Left ventricle myocardium inferior (tissue), 1 donor: ENCODE data around the gene ARHGAP24. TPM values are rescaled to one million over a fixed set of nuclear protein-coding genes. Genes with fewer than 3 reads are reported as not detected.
"Not testable (repeated sequence)": the region's sequence is repeated elsewhere in the genome, so short reads cannot be mapped to it uniquely, and the experiment has no call there.

Source experiments
- DNase-seq: peaks from one replicate; pipeline ENCODE4 v3.0.0-alpha.2; 2020
- H3K27ac ChIP-seq: fragments of 200-600 bp; replicated peaks from 2 replicates; pipeline ENCODE4 v1.8.0; 2021
- H3K27me3 ChIP-seq: fragments of 200-600 bp; 2 replicates; pipeline ENCODE4 v1.8.0; 2021; ENCODE audit warnings: low read depth
- H3K36me3 ChIP-seq: fragments of 200-600 bp; 2 replicates; pipeline ENCODE4 v1.8.0; 2021
- H3K4me1 ChIP-seq: fragments of 200-600 bp; 2 replicates; pipeline ENCODE4 v1.8.0; 2021
- H3K4me3 ChIP-seq: fragments of 200-600 bp; 2 replicates; pipeline ENCODE4 v1.8.0; 2021; ENCODE audit warnings: mild to moderate bottlenecking, moderate library complexity
- H3K9me3 ChIP-seq: fragments of 200-600 bp; replicated peaks from 2 replicates; pipeline ENCODE4 v1.8.0; 2021
- CTCF ChIP-seq: fragments of 200-600 bp; IDR thresholded peaks from 2 replicates; pipeline ENCODE4 v1.8.0; 2021; ENCODE audit warnings: antibody characterized with exemption, mild to moderate bottlenecking, borderline replicate concordance
- intact Hi-C: fragments of 100-400 bp; cut with micrococcal nuclease; formaldehyde crosslinking; loops from one replicate; pipeline ENCODE4 v1.11.0; 2022
- total RNA-seq: library from RNA; stranded (reverse); fragmentation: NEBNext Ultra II Directional; extraction: Animal tissue kit (Norgen Biotek cat#: 25700); gene quantifications from one replicate; pipeline ENCODE4 v1.2.1, GENCODE V29; 2021
- donor health status: DM: no; HTN: yes; CAD: no; lungs with severe emphysema.

ARHGAP24 gene
- total RNA-seq, 1 donor from 2014 or later = 13.7 TPM

GRCh38 chr4:85895755-85896154 lies 420.8 kb downstream of the ARHGAP24 start:
- no peak overlapping the region for H3K27ac ChIP-seq
- no peaks in the 10 kb centered on the region for H3K4me1 ChIP-seq
- H3K4me3 ChIP-seq = no peak overlapping the region
- no peak for TF ChIP-seq CTCF
- H3K27me3 ChIP-seq = no peaks in the 10 kb centered on the region
- intact Hi-C loops = no loop called here
- H3K36me3 ChIP-seq = no peaks in the 10 kb centered on the region
- no peak for DNase-seq
- H3K9me3 ChIP-seq = no peaks in the 10 kb centered on the region

GRCh38 chr4:85898231-85898630 lies 423.3 kb downstream of the ARHGAP24 start:
- H3K4me1 ChIP-seq = no peaks in the 10 kb centered on the region
- no peak overlapping the region for H3K27ac ChIP-seq
- H3K36me3 ChIP-seq = no peaks in the 10 kb centered on the region
- no peak overlapping the region for H3K4me3 ChIP-seq
- no peaks in the 10 kb centered on the region for H3K9me3 ChIP-seq
- no peak for DNase-seq
- H3K27me3 ChIP-seq = no peaks in the 10 kb centered on the region
- no peak for TF ChIP-seq CTCF
- intact Hi-C loops = no loop called here

- no peak for DNase-seq
- no peaks in the 10 kb centered on the region for H3K36me3 ChIP-seq
- intact Hi-C loops = no loop called here
- no peaks in the 10 kb centered on the region for H3K9me3 ChIP-seq
- no peaks in the 10 kb centered on the region for H3K27me3 ChIP-seq
- peaks cover 8% of the 10 kb centered on the region for H3K4me1 ChIP-seq
- no peak overlapping the region for H3K4me3 ChIP-seq
- no peak for TF ChIP-seq CTCF
- H3K27ac ChIP-seq = no peak overlapping the region
Observed at GRCh38 chr4:85901500-85901899, 426.6 kb downstream of the ARHGAP24 start.

- H3K27ac ChIP-seq, H3K27me3 ChIP-seq, H3K36me3 ChIP-seq, DNase-seq, intact Hi-C loops, H3K4me3 ChIP-seq, H3K9me3 ChIP-seq, H3K4me1 ChIP-seq: not testable (repeated sequence)
Observed at GRCh38 chr4:85902647-85903046, 427.7 kb downstream of the ARHGAP24 start.

- TF ChIP-seq CTCF = no peak
Observed at GRCh38 chr4:85905761-85906160, 430.8 kb downstream of the ARHGAP24 start.

GRCh38 chr4:85907001-85907400 lies 432.1 kb downstream of the ARHGAP24 start:
- no peak for DNase-seq
- H3K27me3 ChIP-seq = no peaks in the 10 kb centered on the region
- peaks cover 17% of the 10 kb centered on the region for H3K4me1 ChIP-seq
- no peak overlapping the region for H3K27ac ChIP-seq
- H3K36me3 ChIP-seq = no peaks in the 10 kb centered on the region
- no peak for TF ChIP-seq CTCF
- no peaks in the 10 kb centered on the region for H3K9me3 ChIP-seq
- no peak overlapping the region for H3K4me3 ChIP-seq
- intact Hi-C loops = no loop called here

More at GRCh38 chr4:85905761-85906160, 430.8 kb downstream of the ARHGAP24 start:
- DNase-seq = no peak
- intact Hi-C loops = no loop called here
- H3K36me3 ChIP-seq = no peaks in the 10 kb centered on the region
- no peaks in the 10 kb centered on the region for H3K9me3 ChIP-seq
- H3K27ac ChIP-seq = no peak overlapping the region
- no peaks in the 10 kb centered on the region for H3K27me3 ChIP-seq
- H3K4me3 ChIP-seq = no peak overlapping the region
- peaks cover 17% of the 10 kb centered on the region for H3K4me1 ChIP-seq
